HUDEP-2 (cell line): ENCODE data around the gene GATA3.
A peak's percentile ranks its signal among the peaks of the same experiment; 100 is the strongest.
"Not testable (repeated sequence)": the region's sequence is repeated elsewhere in the genome, so short reads cannot be mapped to it uniquely, and the experiment has no call there.

Experiments used
- DNase-seq, 76 experiments: peaks; one replicate each; lab custom pipeline; 2025; ENCODE audit not compliant: unreplicated experiment in 76 of 76; lab: John Stamatoyannopoulos, UW

GATA3 gene

GRCh38 chr10:8054494-8055407, at the start of gene GATA3:
TSS of gene GATA3 (plus strand) at chr10:8054688. CDS start at chr10:8055656, 968 bp downstream.
- DNase-seq: peak in 13 of 76 experiments; percentile 6 to 39 (median 12)

GRCh38 chr10:8006274-8006999, 48.1 kb upstream of the GATA3 start:
- no peak for DNase-seq

- no peak for DNase-seq
Measured at GRCh38 chr10:8009031-8009430, 45.5 kb upstream of the GATA3 start.

DNA sequence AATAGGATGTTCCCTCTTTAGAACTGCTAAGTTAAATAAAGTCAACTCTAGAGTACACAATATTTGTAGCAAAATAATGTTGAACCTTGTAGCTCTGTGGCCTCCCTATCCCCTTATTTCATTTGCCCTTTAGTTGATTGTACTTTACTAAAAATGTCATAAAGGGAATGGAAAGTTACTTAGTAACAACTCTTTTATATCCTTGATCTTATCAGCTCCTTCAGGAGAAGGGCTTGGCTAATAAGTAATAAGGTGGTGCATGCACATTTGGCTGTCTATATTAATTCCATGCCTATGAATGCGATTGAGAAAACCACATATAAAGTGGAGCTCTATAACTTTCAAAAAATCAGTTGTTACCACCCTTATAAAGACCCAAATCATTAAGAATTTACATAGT, 41.5 kb upstream of the GATA3 start:
- no peak for DNase-seq

DNA sequence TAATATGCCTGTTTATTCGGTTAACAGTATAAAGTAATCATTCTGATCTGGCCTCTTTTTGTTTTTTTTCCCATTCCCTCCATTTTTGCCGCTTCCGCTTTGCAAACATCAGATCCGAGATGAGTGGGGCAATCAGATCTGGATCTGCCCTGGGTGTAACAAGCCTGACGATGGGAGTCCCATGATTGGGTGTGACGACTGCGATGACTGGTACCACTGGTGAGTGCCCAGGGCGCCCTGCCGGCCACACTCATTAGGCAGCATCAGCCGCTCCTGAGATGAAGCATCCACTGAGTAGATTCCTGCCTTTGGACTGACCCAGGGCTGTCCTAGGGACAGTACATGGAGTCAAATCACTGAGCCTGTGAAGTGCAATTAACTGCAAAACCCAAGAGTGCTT, 40.9 kb upstream of the GATA3 start:
- no peak for DNase-seq

GRCh38 chr10:8014649-8015048, 39.8 kb upstream of the GATA3 start:
- no peak for DNase-seq

DNA sequence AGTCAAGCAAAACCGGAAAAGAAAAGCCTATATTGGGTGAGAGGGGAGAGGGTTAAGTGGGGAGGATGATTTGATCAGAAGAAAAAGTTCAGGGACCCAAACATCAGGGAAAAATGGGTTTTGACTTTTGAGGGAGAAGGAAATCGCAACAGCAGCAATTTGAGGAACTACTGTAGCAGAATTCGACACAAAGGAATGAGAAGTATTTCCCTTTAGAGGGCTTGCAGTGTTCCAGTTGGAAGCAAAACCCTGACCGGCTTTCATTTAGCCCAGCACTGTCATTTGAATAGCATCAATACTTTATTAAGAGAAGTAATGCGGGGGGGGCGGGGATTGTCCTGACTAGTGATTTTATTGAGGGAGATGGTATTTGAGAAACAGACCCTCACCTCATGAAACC, 37.2 kb upstream of the GATA3 start:
- no peak for DNase-seq

DNA sequence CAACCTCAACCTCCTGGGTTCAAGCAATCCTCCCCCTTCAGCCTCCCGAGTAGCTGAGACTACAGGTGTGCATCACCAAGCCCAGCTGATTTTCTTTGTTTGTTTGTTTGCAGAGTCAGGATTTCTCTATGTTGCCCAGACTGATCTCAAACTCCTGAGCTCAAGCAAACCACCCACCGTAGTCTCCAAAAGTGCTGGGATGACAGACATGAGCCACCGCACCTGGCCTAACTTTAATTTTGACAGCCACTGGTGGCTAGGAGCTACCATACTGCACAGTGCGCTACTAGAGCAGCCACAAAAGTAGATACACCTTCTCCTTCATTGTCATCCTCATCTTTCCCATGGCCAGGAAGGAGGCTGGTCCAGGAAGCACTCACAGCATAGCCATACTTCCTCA, 31.2 kb upstream of the GATA3 start:
- no peak for DNase-seq

DNA sequence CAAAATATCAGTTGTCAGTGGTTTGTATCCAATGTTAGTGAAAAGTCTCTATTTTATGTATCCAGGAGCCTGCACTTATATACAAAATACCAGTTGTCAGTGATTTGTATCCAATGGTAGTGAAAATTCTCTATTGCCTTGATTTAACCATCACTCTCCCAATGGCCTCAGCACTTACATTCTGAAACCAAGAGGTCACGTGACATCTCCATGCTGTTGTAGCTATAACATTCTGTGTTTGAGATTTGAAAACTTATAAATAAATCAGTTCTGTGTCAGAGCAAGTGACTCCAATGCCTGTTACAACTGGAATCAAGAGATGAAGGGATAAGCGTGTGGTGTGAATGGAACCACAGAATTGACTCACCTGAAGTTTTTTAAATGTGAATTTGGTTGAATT, 30.6 kb upstream of the GATA3 start:
- no peak for DNase-seq

GRCh38 chr10:8026349-8027259, 27.9 kb upstream of the GATA3 start:
- DNase-seq: no peak

- not testable (repeated sequence) for DNase-seq
Measured at GRCh38 chr10:8031211-8031610, 23.3 kb upstream of the GATA3 start.

GRCh38 chr10:8032558-8032957, 21.9 kb upstream of the GATA3 start:
- DNase-seq: no peak

GRCh38 chr10:8033812-8034465, 20.5 kb upstream of the GATA3 start:
- no peak for DNase-seq

GRCh38 chr10:8034466-8035005, 20.0 kb upstream of the GATA3 start:
- no peak for DNase-seq

- DNase-seq: no peak
Measured at GRCh38 chr10:8035006-8035640, 19.4 kb upstream of the GATA3 start.

- no peak for DNase-seq
Measured at GRCh38 chr10:8035641-8036470, 18.6 kb upstream of the GATA3 start.

GRCh38 chr10:8036506-8037198, 17.8 kb upstream of the GATA3 start:
- no peak for DNase-seq

GRCh38 chr10:8037199-8037801, 17.2 kb upstream of the GATA3 start:
- DNase-seq: no peak
